GM19395 (cell line): Measurements from ENCODE around the gene ACAA1.
A peak's percentile ranks its signal among the peaks of the same experiment; 100 is the strongest.

Source experiments
- ATAC-seq: cut with Tn5 transposase; IDR thresholded peaks from one replicate; pipeline ENCODE4 v1.9.1; 2021; ENCODE audit warnings: mild to moderate bottlenecking, moderate library complexity; ENCODE audit not compliant: unreplicated experiment

ACAA1 gene

GRCh38 chr3:38154625-38155255 is 17.8 kb upstream of the ACAA1 start:
- no peak for ATAC-seq

GRCh38 chr3:38154033-38154494 is 17.1 kb upstream of the ACAA1 start:
- no peak for ATAC-seq

DNA sequence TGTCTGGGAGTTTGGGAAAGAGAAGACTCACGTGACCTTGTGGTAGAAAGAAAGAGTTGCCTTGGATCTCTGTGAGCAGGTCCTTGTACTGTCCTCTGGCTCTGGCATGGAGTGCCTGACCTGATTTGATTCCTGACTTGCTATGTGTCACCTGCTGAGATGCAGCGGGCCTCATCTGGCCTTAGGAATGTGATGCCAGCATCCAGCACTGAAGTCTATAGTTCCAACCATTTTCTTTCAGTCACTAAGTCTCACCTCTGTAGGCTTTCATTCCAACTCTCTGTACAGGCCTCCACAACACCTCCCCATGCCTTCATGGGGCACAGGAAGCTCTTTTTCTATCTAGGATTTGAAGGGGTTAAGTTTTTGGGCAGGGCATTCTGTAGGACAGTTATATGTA is 16.3 kb upstream of the ACAA1 start:
- no peak for ATAC-seq

DNA sequence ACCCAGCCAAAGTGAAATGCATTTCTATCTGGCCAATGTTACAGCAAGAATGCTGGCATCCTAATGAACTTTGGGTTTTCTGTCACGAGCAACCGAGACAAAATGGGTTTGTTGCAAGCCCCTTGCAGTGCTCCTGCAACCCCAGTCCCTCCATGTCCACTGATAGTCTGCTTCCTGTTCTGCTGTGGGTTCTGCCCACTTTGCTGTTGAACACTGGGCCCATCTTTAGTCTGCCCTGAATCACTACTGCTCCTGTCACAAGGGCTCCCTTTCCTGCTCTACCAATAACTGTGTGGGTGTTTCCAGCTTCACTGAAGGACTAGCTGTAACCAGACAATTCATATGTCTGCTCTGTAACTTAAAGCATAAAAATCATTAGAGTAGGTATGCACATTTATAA is 15.7 kb upstream of the ACAA1 start:
- no peak for ATAC-seq

DNA sequence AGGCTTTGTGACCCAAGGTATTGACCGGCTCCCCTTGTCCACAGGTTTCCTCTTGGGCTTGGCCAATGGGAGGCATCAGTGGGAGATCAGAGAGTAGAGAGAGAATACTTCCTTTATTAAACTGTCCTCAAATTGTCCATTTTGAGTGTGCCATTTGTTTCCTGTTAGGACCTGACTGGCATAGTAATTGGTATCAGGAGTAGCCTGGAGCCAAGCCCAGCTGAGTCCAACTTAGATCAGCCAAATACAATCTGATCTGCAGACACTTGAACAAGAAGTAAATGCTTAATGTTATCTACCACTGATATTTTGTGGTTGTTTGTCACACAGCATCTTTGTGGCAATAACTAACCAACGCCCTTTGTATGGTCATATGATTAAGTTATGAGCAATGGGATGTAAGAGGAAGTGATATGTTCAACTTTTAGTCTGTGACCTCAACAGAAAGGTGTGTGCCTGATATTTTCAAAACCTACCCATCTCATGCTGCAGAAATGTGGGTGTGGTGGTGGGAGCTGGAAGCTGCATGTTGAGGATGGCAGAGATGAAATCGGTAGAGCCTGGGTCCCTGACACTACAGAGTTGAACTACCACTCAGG is 14.8 kb upstream of the ACAA1 start:
- no peak for ATAC-seq

- ATAC-seq: no peak
Measured at GRCh38 chr3:38150780-38151528, 14.0 kb upstream of the ACAA1 start.

- ATAC-seq: no peak
Measured at GRCh38 chr3:38149708-38150107, 12.8 kb upstream of the ACAA1 start.

GRCh38 chr3:38148311-38148882 is 11.5 kb upstream of the ACAA1 start:
- ATAC-seq: no peak

GRCh38 chr3:38147421-38147820 is 10.5 kb upstream of the ACAA1 start:
- no peak for ATAC-seq

DNA sequence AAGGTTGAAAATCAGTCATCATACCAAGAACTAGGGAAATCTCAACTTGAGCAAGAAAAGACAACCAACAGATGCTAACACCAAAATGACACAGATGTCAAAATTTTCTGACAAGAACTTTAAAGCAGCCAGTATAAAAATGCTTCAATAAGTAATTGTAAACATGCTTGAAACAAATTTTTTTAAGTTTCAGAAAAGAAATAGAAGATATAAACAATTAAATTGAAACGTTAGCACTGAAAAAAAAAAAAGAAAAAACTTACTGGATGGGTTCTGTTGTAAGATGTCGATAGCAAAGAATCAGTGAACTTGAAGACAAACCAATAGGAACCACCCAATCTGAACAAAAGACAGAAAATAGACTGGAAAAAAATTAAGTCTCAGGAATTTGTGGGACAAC is 9.6 kb upstream of the ACAA1 start:
- no peak for ATAC-seq

- no peak for ATAC-seq
Measured at GRCh38 chr3:38143511-38143910, 6.6 kb upstream of the ACAA1 start.

DNA sequence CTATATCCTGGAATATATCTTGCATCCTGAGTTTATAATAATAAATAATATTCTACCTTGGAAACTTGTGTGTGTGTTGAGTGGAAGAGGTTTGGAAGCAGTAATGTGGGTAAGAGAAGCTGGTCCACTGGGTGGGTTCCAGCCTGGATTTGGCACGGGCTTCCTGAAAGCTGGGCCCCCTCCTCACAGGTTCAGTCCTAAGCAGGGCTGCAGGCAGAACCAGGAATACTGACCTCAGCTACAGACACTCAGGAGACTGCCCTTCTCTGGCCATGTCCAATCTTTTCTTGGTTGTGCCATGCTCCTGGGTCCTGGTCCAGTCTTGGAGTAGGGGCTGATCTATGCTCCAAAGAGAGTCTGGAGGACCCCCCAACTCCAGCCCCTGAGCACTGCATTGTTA is 6.0 kb upstream of the ACAA1 start:
- no peak for ATAC-seq

DNA sequence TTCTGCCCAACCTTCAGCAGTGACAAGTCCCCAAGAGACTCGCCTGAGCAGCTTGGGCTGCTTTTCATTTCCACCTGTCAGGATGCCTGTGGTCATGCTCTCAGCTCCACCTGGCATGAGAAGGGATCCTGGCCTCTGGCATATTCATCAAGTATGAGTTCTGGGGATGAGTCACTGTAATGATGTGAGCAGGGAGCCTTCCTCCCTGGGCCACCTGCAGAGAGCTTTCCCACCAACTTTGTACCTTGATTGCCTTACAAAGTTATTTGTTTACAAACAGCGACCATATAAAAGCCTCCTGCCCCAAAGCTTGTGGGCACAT is 5.0 kb upstream of the ACAA1 start:
- no peak for ATAC-seq

DNA sequence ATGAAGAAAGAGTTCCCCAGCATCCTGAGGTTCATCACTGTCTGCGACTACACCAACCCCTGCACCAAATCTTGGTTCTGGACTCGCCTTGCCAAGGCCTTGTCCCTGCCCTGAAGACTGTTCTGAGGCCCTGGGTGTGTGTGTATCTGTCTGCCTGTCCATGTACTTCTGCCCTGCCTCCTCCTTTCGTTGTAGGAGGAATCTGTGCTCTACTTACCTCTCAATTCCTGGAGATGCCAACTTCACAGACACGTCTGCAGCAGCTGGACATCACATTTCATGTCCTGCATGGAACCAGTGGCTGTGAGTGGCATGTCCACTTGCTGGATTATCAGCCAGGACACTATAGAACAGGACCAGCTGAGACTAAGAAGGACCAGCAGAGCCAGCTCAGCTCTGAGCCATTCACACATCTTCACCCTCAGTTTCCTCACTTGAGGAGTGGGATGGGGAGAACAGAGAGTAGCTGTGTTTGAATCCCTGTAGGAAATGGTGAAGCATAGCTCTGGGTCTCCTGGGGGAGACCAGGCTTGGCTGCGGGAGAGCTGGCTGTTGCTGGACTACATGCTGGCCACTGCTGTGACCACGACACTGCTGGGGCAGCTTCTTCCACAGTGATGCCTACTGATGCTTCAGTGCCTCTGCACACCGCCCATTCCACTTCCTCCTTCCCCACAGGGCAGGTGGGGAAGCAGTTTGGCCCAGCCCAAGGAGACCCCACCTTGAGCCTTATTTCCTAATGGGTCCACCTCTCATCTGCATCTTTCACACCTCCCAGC is 4.4 kb upstream of the ACAA1 start:
- ATAC-seq: no peak

- no peak for ATAC-seq
Measured at GRCh38 chr3:38140326-38141172, 3.6 kb upstream of the ACAA1 start.

DNA sequence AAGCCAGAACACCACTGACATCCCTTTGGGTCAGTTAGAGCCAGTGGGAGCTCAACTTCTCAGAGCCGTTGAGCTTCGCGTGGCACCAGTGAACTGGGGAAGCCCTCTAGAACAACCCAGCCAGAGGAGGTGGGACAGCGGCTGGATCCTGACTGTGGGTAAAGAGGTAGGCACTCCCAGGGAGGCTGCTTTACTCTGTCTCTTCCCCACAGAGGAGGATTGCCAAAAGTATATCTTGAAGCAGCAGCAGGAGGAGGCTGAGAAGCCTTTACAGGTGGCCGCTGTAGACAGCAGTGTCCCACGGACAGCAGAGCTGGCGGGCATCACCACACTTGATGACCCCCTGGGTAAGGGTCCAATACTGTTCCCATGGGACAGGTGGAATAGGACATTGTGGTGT is 2.7 kb upstream of the ACAA1 start:
- no peak for ATAC-seq

DNA sequence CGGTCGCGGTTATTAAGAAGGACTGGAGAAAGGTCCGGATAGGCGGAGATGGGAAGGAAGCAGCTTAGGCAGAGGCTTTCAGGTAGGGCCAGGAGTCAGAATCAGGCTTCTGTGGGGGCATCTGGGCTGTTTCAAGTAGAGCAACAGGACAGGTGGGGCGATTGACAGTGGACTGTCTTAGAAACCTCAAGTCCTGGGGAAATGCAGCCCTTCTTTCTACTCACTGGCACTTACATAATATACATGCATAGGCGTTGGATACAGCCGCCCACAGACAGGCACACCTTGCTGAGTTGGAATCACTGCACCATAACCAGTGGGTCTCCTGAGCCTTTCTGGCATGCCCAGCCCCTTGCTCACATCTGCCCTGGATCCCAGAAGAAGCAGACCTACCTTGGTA is 2.3 kb upstream of the ACAA1 start:
- no peak for ATAC-seq

DNA sequence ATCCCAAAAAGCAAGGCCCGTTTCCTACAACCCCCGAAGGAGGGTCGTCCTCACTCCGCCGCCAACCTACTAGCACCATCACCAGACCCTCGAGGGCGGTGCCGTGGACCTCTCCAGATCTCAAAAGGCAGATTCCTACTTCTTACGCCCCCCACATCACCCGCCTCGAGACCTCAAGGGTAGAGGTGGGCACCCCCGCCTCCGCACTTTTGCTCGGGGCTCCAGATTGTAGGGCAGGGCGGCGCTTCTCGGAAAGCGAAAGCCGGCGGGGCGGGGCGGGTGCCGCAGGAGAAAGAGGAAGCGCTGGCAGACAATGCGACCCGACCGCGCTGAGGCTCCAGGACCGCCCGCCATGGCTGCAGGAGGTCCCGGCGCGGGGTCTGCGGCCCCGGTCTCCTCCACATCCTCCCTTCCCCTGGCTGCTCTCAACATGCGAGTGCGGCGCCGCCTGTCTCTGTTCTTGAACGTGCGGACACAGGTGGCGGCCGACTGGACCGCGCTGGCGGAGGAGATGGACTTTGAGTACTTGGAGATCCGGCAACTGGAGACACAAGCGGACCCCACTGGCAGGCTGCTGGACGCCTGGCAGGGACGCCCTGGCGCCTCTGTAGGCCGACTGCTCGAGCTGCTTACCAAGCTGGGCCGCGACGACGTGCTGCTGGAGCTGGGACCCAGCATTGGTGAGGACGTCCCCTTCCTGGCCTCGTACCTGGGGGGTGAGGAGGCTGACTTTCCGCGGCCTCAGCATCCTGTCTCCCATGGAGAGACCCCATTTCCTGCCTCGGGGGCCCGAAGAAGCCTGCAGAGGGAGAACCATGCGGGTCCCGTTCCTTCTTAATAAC is 1.6 kb upstream of the ACAA1 start, which contains the start of gene MYD88:
MYD88 (plus strand) TSS at position 313 of the 842 bp plus-strand sequence; CDS start at position 353, 40 bp downstream.
- peak; percentile 51 for ATAC-seq

- no peak for ATAC-seq
Measured at GRCh38 chr3:38137615-38138348, 855 bp upstream of the ACAA1 start.
